Activated effector memory CD4-positive, alpha-beta T cell treated with anti-CD3 and anti-CD28 coated beads, Interleukin-2, amount 50 U/mL, for 16 hours (primary cell): ENCODE measurements around the gene PRKD1.

Experiments used
- DNase-seq: peaks from one replicate; pipeline ENCODE4 v3.0.0-alpha.2; 2020

PRKD1 gene

DNA sequence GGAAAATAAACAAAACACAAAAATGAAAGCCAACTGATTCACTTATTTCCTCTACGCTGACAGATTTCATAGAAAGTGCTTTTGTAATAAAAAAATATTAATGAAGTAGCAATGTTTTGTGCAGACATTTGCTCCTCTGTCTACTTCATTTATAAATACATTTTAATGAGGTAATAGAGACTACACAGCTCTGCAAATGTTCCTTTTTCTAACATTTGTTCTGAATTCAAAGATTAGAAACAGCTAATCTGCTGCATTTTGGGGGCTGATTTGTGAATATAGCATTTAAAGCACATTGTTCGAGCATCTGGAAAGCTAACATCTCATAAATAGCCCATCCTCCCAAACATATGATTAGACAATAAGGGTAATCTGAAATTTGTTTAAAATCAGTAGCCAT lies 97.8 kb downstream of the PRKD1 start:
- DNase-seq: no peak

DNA sequence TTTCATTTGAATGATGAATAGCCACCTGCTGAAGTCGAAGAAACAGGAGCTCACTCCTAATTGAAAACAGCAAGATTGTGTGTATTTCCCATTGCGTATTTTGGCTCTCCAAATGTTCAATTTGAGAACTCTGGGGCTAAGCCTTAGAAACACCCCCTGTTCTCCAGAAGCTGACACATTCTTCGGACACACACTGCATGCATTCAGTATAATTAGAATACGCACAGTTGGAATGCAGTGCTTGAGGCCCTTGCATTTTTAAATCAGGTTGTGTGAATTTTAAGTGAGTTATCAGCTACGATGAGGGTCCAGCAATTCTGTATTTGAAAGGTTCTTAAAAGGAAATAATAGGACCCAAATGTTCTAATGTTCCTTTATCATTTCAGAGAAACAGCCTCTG lies 103.8 kb downstream of the PRKD1 start:
- DNase-seq: no peak

DNA sequence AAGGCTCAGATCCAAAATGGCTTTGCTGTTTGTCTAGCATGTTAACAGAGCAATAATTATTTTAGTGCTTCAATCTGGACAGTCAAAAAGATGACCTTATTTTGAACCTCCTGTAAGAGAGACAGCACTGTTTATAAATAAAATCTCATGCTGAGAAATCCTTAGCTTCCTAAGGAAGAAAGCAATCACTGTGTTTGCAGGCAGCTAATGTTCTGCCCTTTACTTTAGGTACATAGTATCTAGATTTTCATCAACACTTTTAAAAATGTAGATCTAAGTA lies 105.3 kb downstream of the PRKD1 start:
- no peak for DNase-seq

DNA sequence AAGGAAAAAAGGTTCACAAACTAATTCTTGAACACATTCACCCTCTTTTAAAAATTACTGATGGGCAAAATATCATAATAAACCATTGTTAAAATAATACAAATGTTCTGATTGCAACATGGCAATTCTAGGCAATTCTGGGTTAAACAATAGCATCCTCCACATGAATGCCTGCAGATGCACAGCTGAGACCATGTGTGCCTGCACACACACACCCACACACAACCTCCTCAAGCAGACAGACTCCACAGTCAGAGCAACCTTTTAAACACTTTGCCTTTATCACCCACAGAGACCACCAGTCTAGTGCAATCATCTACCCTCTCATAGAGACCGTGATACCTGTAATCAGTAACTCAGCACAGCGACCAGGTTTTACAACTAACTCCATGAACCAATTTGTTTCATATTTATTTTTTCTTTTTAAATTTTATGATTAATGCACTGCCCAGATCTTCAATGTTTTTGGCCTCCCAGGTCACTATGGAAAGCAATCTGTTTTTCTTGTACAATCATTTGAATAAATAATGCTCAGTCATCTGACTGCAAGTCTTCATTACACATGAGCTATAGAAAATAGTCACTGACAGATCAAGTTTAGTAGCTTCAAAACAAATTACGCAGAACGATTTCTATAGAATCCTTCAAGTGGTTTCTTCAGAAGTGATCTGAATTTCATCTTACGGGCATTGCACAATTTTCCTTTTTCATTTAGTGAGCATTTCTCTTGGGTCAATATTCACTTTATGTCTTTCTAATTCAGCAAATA lies 105.8 kb downstream of the PRKD1 start:
- DNase-seq: no peak

DNA sequence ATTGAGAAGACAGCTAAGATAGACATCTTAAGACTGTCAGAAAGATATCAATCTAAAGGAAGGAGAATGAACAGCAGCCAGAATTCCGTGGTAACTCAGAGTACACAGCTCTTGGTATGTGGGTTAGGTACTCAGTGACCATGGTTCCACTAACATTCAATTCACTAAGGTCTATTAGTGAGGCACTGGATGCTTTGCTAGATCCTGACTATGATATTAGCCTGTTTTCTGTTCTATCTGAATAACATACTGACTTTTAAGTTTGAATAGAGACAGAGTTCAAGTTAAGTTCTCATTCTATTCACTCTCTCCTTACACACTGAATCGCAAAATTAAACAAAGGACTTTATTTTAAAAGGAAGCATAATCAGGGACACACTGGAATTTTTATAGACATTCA lies 106.4 kb downstream of the PRKD1 start:
- DNase-seq: no peak

DNA sequence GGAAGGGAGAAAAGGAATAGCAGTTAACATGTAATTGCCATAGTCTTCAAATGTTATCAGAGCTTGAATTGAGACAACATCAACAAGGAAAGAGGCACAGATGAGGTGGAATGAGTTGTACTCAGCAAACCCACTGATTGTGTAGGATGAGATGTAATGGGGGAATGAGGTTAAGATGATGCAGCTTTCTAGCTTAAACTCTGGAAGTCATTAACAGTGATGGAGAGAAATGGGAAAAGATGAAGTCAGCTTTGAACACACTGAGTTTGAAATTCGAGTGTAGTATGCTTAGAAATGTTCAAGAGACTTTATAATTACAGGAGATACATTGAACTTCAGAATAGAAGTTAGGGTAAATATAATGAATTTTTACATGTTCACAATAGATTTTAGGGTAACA lies 106.9 kb downstream of the PRKD1 start:
- no peak for DNase-seq

DNA sequence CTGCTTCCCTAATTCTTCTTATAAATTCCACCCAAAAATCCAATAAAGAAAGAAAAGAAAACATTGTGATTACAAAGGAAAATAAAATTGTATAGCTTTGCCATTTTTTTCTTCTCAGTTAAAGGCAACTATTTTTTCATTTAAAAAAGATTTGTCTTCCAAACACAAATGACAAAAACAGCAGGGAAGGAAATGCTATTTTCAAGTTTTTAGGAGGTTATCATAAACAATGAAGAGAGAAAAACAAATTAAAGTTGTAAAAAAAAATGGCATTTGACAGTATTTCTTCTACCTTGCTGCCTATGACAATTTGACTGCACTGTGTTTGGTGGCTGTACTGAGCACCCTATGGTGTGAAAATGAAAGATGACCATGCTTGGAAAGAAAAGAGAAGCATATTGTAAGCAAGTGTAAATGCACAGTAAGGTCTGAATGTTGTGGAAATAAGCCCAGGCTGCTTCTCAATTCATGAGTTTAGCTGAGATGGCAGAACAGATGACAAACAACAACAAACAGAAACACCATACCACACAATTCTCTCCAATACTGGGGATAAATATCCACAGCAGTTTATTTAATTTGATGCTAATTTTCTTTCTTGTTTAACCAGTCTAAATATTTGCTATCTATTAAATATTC lies 109.8 kb downstream of the PRKD1 start:
- DNase-seq: no peak

DNA sequence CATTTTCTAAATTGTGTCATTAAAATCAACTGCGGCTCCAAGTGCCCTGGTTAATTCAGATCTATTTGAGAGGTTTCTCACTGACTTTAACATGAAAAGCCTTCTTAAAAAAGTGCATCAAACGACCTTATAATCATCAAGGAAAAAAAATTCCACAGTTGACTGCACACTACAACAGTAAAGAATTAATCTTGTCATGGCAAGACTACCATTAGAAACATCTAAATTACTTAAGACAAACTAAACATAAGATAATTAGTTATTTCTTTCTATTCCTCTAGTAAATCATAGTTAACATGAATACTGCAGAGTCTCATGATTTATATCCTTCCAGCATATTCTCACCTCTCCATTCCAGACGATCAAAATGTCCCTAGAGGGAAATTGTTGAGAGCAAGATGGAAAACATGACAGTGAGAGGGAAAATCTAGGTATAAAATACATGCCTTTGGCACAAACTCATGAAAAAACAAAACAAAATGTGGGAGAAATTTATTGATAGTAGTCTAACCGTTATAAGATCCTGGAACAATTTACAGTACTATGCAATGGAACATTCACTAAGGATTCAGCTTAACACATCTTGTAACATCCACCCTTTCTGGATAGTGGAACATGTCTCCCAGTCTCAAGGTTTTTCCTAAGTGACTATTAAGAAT lies 112.5 kb downstream of the PRKD1 start:
- DNase-seq: no peak

DNA sequence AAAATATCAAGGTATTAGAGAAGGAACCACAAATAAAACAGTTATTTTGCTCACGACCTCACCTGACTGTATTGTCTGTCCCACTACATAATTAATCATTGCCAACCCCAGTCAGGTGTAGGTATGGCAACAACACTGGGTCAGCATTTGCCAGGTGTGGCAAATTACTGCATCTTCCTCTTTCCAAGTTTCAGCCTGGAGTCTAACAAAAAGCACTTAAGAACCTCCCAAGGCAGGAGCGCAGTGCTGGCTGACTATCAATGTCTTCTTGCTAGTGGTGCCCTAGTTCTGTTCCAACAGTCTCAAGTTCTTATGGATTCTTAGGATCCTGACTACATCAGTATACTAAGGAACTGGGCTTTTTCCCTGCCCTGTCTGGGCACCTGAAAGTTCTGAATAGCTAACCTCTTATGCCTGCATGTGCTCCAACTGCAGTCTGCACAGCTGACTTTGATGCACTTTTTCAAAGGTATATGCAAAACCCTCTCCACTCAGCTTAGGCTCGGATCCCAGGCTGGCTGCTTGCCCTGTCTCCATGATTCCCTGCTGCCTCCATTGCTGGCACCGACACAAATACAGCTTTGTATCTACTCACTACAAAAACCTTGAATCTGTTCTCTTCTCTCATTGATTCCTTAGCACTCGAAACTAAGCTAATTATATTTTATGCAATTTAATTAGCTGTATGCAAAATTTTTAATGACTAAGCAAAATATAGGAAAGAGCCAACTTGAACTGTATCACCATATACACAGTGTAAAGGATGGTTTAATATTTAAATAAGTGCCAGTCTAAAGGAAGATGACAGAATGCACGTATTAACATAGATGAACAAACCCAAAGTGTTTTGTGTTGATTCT lies 113.3 kb downstream of the PRKD1 start:
- no peak for DNase-seq

DNA sequence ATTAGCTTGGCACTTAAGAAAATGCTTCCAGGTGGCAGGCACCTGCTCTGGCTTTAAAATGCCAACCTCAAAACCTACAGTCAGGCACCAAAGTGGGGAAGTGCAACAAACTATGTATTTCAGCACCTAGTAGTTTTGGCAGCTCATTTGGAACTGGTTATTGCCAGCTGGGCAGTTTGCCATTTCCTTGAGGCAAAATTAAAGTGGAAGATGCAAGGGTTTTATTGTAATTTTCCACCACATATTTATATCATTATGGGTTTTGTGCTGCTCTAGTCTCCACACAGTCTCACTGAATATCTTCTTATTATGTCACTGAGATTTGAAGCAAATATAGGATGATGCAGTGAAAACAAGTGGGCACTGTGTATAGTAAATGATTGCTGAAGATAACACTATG lies 117.0 kb downstream of the PRKD1 start:
- DNase-seq: no peak

DNA sequence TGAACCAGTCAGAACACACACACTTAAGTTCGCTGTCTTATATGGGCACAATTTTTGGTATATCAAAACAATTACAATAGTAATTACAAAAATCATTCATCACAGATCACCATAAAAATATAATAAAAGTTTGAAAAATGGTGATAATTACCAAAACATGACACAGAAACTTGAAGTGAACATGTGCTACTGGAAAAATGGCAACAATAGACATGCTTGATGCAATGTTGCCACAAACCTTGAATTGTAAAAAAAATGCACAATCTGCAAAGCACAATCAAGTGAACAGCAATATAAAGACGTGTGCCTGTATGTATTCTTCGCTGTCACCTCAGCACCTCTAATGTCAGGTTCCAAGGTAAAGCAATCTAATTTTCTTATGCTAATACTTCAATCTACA lies 117.6 kb downstream of the PRKD1 start:
- no peak for DNase-seq

DNA sequence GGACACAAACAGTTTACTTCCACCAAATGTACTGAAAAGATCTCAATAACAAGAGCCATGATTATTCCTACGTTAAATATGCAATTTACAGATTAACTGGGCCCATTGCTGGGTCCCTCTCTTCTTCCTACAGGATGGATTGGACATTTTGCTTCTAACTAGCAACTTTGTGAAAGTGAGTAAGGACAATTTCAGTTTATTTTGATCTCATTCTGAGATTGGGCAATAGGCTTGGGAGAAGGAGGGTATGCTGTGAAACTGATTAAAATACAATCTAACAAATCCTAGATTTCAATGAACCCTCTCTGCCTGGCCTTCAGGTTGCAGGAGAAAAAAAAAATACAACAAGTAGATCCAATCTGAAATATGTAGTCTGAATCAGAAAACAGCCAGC lies 121.5 kb downstream of the PRKD1 start:
- DNase-seq: no peak

DNA sequence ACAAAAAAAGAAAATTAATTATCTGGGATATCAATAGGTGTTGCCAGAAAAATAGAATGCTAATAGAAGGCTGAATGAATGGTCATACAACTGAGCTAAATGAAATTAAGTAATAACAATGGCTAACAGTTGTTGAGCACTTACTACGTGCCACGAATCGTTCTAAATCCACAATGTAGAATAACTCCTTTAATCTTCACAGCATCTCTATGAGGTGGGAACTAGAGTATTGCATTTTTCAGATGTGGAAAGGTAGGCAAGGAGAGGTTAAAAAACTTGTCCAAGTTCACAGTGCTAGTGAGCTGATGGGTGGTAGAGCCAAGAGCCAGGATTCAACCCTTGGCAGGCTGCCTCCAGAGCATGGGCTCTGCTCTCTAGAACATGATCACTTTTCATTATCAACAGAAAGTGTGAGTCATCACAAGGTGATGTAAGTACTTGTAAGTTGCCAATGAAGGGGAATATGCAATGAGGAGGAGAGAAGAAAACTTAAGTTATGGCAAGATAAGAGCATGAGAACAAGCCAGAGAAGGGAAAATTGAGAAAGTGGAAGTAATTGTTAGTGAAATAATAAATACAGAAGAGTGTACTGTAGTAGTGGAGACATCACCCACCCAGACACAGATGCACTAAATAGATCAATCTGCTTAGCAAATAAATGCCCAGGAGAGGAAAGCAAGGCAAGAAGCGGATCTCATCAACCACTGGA lies 122.1 kb downstream of the PRKD1 start:
- DNase-seq: no peak

DNA sequence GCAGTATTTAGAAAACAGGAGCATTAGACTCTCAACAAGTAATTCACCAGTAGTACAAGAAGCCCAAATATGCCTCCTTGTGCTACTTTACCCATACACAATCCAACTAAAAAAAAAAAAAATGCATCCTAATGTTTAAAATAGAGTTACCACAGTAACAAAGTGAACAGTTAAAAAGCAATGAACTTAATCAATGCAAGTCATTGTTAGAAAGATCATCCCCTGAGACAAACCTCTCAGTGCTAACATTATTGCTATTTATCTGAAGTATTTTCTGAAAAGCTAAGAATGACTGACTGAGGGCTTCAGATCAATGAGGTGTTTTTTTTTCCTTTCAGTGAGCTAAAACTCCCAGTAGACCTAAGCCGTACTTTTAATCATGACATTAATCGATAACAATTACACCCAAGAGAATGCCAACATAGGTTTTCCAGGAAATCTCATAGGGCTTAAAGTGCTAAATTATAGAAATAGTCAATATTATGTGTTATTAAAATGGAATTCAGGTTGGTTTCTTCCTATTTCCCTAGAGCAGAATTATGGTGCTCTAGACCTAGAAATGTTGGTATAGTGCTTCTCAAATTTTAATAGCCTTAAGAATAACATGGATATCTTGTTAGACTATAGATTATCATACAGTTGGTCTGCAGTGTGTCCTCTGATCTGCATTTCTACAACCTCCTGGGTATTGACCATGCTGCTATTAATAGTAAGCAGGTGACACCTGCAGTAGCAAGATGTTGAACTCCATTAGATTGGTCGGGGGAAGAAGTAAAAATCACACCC lies 123.0 kb downstream of the PRKD1 start:
- DNase-seq: no peak

DNA sequence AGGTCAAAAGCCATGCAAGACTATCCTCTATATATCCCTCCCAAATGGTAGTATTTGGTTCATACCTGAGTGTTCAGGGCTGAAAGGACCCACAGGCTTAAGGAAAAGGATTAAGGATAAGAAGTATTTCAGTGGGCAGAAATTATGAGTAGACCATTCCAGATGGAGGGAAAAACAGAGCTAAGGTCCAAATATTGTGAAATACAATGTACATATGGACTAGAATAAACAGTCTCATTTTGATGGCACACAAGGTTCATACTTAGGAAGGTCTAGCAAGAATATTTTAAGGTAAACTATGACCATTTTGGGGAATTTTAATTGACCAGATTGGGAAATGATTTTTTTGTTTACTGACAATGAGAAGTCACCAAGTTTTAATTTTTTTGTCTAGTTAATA lies 124.6 kb downstream of the PRKD1 start:
- DNase-seq: no peak

DNA sequence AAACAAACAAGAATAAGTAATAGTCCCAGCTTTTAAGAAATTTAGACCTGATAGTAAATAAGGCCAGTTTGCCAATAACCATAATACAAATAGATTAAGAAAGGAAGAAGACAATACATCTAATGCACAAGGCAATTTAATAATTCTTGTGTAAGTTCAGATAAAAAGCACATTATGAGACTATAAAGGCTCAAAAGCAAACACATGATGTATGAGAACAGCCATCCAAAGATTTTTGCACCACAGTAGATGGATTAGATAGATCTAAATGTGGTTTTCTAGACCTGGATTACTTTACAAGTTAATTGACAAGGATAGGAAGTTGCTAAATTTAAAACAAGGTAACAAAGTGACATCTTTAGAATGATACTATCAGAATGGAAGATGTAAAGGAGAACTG lies 125.4 kb downstream of the PRKD1 start:
- DNase-seq: no peak

DNA sequence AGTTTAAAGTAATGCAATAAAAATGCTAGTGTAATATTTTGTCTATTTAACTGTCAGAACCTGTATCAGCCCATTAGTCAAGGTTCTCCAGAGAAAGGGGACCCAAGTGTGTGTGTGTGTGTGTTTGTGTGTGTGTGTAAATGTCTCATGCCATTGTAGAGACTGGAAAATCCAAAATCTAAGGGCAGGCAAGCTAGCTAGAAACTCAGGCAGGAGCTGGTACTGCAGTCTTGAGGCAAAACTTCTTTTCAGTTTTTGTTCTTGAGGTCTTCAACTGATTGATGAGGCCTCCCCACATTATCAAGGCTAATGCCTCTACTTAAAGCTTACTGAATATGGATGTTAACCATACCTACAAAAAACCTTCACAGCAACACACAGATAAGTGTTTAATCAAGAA lies 126.7 kb downstream of the PRKD1 start:
- no peak for DNase-seq

DNA sequence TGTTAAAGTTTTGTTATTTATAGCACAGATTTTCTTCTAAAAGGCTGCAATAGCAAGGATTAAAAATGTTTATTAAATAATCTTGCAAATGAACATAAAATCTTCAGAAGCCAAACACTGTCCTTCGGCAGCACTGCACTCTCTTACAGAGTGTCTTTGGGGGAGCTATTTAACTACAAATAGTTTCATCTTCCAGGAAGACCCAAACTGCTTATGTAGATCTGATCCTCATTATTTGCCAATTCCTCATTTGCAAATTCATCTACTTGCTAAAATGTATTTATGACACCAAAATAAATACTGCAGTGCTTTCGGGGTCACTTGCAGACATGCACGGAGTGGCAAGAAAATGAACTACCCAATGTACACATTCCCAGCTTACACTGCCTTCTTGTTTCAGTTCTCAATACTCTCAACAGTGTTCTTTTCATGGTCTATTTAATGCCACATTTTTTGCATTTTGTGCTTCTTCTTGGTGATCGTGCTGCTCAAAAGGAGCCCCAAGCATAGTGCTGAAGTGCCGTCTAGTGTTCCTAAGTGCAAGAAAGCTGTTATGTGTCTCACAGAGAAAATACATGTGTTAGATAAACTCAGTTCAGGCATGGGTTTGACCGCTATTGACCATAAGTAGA lies 128.1 kb downstream of the PRKD1 start:
- DNase-seq: no peak

DNA sequence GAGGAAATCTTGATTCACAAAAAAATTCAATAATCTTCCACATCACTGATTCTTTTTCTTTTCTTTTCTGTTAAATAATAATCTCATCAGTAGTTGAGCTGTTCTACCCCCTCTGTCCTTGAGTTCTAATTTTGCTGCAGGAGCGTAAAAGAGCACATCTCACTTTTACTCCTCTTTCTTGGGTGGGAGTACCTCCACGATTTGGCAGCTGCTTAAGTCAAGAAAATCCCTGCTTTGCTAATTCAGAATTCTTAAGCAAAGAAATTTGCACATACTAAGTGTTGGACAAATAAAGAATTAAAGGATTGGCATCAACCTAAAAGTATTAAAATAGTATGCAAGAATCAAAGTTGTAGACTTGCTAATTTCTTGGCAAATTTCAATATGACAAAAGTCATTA lies 128.8 kb downstream of the PRKD1 start:
- no peak for DNase-seq

DNA sequence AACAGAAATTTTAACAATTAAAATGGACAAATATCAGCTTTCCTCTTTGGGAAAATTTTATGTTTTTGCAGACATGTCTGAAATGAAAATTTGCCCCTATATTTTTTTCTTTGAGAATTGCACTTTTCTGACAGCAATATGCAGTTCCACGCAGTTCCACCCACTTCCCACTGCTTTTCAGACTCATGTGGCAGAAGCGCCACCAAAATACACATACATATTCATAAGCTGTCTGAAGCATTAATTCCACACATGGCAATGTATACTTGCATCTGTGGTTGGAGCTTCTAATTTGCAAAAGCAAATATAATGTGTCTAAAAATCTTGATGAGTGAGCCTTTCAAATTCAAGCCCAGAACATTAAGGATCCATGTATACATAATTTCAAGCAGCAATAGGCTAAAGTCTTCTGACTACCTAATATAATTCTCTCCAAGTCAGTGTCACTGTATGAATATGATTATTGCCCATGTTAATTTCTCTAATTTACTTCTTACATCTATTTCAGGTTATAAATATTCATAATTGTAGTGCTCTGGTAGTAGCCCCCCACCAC lies 129.5 kb downstream of the PRKD1 start:
- no peak for DNase-seq

DNA sequence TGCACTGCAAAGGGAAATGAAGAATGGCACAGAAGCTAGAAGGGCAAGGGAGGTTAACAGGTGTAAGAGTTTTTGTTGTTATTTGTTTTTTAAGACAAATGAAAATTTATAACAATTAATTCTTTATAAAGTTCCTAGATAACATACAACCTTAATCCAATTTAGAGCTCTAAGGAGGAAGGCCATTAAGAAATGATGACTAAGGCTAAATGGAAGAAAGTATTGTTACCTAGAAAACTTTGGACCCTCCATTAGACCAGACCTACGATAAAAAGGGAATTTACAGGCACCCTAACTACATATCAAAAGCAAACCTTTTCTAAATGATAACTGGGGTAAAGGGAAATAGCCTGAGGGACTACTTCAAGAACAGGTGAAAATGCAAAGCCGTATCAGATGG lies 130.8 kb downstream of the PRKD1 start:
- DNase-seq: no peak
